ENCODE data around the gene FUBP3.

FUBP3 gene

GRCh38 chr9:130607640-130608420, 28.5 kb downstream of the FUBP3 start:
- DNase-seq, result no peak

- DNase-seq, result no peak
These were observed 29.3 kb downstream of the FUBP3 start for GRCh38 chr9:130608554-130609134.

GRCh38 chr9:130609163-130609562, 29.8 kb downstream of the FUBP3 start:
- DNase-seq, result no peak

- DNase-seq, result no peak
These were observed 31.7 kb downstream of the FUBP3 start for GRCh38 chr9:130610862-130611707.

- DNase-seq, result no peak
These were observed 37.1 kb downstream of the FUBP3 start for GRCh38 chr9:130616451-130616850.

- no peak for DNase-seq
These were observed 44.1 kb downstream of the FUBP3 start for GRCh38 chr9:130623466-130623865.

GRCh38 chr9:130624154-130624553, 44.8 kb downstream of the FUBP3 start:
- no peak for DNase-seq

GRCh38 chr9:130626249-130626996, 47.0 kb downstream of the FUBP3 start:
- DNase-seq, result no peak

- DNase-seq, result no peak
These were observed 47.7 kb downstream of the FUBP3 start for GRCh38 chr9:130627051-130627450.

GRCh38 chr9:130627896-130628792, 48.8 kb downstream of the FUBP3 start:
- DNase-seq, result no peak

- no peak for DNase-seq
These were observed 50.2 kb downstream of the FUBP3 start for GRCh38 chr9:130629443-130630070.

GRCh38 chr9:130630071-130630450, 50.7 kb downstream of the FUBP3 start:
- no peak for DNase-seq

- DNase-seq, result no peak
These were observed 51.3 kb downstream of the FUBP3 start for GRCh38 chr9:130630506-130631330.

GRCh38 chr9:130631331-130632080, 52.1 kb downstream of the FUBP3 start:
- no peak for DNase-seq

GRCh38 chr9:130632081-130632710, 52.8 kb downstream of the FUBP3 start:
- no peak for DNase-seq

- no peak for DNase-seq
These were observed 53.5 kb downstream of the FUBP3 start for GRCh38 chr9:130632841-130633240.

- no peak for DNase-seq
These were observed 54.2 kb downstream of the FUBP3 start for GRCh38 chr9:130633336-130634190.

- DNase-seq, result no peak
These were observed 54.9 kb downstream of the FUBP3 start for GRCh38 chr9:130634191-130634768.

Measured in activated CD4-positive, alpha-beta T cell treated with anti-CD3 and anti-CD28 coated beads for 4 hours (primary cell).